Pancreas (tissue), 10 donors: Measurements from ENCODE around the gene ZNF423. TPM values are rescaled to one million over a fixed set of nuclear protein-coding genes. Genes with fewer than 3 reads are reported as not detected.

Experiments used
- ATAC-seq, 4 donors: fragments of 200-7000 bp; cut with Tn5 transposase; one replicate each; pipeline versions ENCODE4 v1.8.0 to v1.9.1; 2020; ENCODE audit warnings: mild to moderate bottlenecking in 4 of 4, moderate library complexity in 4 of 4
- DNase-seq, 6 donors: peaks; one replicate each; pipeline ENCODE4 v3.0.0-alpha.2; 2020
- FAIRE-seq: peaks from 2 replicates; lab custom pipeline; 2012; peaks lifted over from hg19 to GRCh38; lab: Jason Lieb, UNC
- H3K27ac ChIP-seq, 4 donors: fragments of 200-600 bp; sonication (generic); 1 replicate in 3 of 4; 2 replicates in 1 of 4; pipeline versions ENCODE4 v1.5.0 to v1.8.0; 2020
- H3K27me3 ChIP-seq, 4 donors: fragments of 200-600 bp; one replicate each; pipeline ENCODE4 v1.8.0; 2021
- H3K36me3 ChIP-seq, 3 donors: fragments of 200-600 bp; sonication (generic) in 1 of 3; one replicate each; pipeline versions ENCODE4 v1.5.0 to v1.8.0; 2020 to 2021
- H3K4me1 ChIP-seq, 3 donors: fragments of 200-600 bp; one replicate each; pipeline ENCODE4 v1.8.0; 2021
- H3K4me3 ChIP-seq, 4 donors: fragments of 200-600 bp; sonication (generic) in 2 of 4; one replicate each; pipeline versions ENCODE4 v1.5.0 to v1.8.0; 2020 to 2021
- H3K9me3 ChIP-seq, 4 donors: fragments of 200-600 bp; one replicate each; pipeline ENCODE4 v1.8.0; 2021
- CTCF ChIP-seq, 4 donors: fragments of 200-600 bp; sonication (generic) in 3 of 4; IDR thresholded peaks; one replicate each; pipeline versions ENCODE4 v1.5.0 to v1.8.0; 2021; ENCODE audit warnings: antibody characterized with exemption in 4 of 4
- WGBS, 2 donors: extraction: QIAGEN DNeasy Blood & Tissue Kit; methylation state at CpG; one replicate each; pipeline ENCODE4 v1.1.7; 2013; 5-methylcytosine and 5-hydroxymethylcytosine counted together
- intact Hi-C, 3 donors: fragments of 100-400 bp; cut with DNase I; formaldehyde crosslinking; loops; one replicate each; pipeline versions ENCODE4 v1.11.1 to v1.14.2; 2022
- polyA plus RNA-seq, 2 donors: library from polyadenylated mRNA; stranded (reverse); fragments of 200-250 nt; gene quantifications; one replicate each; pipeline ENCODE4 v1.2.3, GENCODE V29; 2013
- total RNA-seq, 6 donors: library from RNA; stranded (reverse); fragmentation: NEBNext Ultra II Directional in 4 of 6; extraction: Animal tissue kit (Norgen Biotek cat#: 25700) in 4 of 6; gene quantifications; one replicate each; pipeline versions ENCODE4 v1.2.1 to v1.2.4, GENCODE V29; 2021 to 2023
- donor health status: healthy with polysubstance abuse.
- donor health status: DM: no; HTN: no; CAD: no; lungs with moderate emphysema.
- donor health status: DM: no; HTN: no; CAD: no.
- donor health status: control.
- donor health status: control.
- donor health status: Bipolar disorder and iron deficiency.
- donor health status: DM: yes; HTN: yes; CAD: no.
- donor health status: DM: no; HTN: no; CAD: no.
- donor health status: DM: no; HTN: no; CAD: no.
- donor health status: DM: yes; HTN: yes; CAD: no.

Gene ZNF423
- total and polyA plus RNA-seq, 8 donors: 0.61 to 5.1 (median 3.0) TPM

GRCh38 chr16:49550140-49550539 lies 305.8 kb downstream of the ZNF423 start:
- Histone ChIP-seq H3K27ac (no peak overlapping the region), H3K4me1 (no peaks in the 10 kb centered on the region), H3K4me3 (no peak overlapping the region), H3K27me3 (no peaks in the 10 kb centered on the region), H3K9me3 (no peaks in the 10 kb centered on the region), H3K36me3 (no peaks in the 10 kb centered on the region)
- TF ChIP-seq CTCF (IDR thresholded peaks at IDR 0.05): no peak
- 87% methylated on average over 5 of the region's 5 CpGs for WGBS, 2 donors
- FAIRE-seq (no peak), DNase-seq (no peak), ATAC-seq (no peak)
- intact Hi-C loops: no loop called here

GRCh38 chr16:49548325-49548970 lies 307.5 kb downstream of the ZNF423 start:
- Histone ChIP-seq H3K9me3 (no peaks in the 10 kb centered on the region), H3K36me3 (no peaks in the 10 kb centered on the region), H3K27ac (no peak overlapping the region), H3K4me3 (no peak overlapping the region), H3K4me1 (no peaks in the 10 kb centered on the region), H3K27me3 (no peaks in the 10 kb centered on the region)
- WGBS, 2 donors: 68 to 71% methylated on average over 14 of the region's 14 CpGs
- DNase-seq (no peak), FAIRE-seq (no peak), ATAC-seq (no peak)
- intact Hi-C loops: no loop called here
- no peak for TF ChIP-seq CTCF (IDR thresholded peaks at IDR 0.05)

- H3K4me1 ChIP-seq: no peaks in the 10 kb centered on the region
- H3K27me3 ChIP-seq: no peaks in the 10 kb centered on the region
- 92 to 98% methylated on average over 9 of the region's 9 CpGs for WGBS, 2 donors
- H3K4me3 ChIP-seq: no peak overlapping the region
- ATAC-seq: no peak
- H3K9me3 ChIP-seq: no peaks in the 10 kb centered on the region
- intact Hi-C loops: no loop called here
- H3K27ac ChIP-seq: no peak overlapping the region
- no peaks in the 10 kb centered on the region for H3K36me3 ChIP-seq
- no peak for TF ChIP-seq CTCF (IDR thresholded peaks at IDR 0.05)
- no peak for FAIRE-seq
- DNase-seq: no peak
These were observed 308.5 kb downstream of the ZNF423 start for GRCh38 chr16:49547448-49547847.

GRCh38 chr16:49546735-49547134 lies 309.2 kb downstream of the ZNF423 start:
- FAIRE-seq (no peak), DNase-seq (no peak), ATAC-seq (no peak)
- 57 to 95% methylated on average over 1 of the region's 1 CpG for WGBS, 2 donors
- Histone ChIP-seq H3K4me3 (no peak overlapping the region), H3K9me3 (no peaks in the 10 kb centered on the region), H3K36me3 (no peaks in the 10 kb centered on the region), H3K4me1 (no peaks in the 10 kb centered on the region), H3K27ac (no peak overlapping the region), H3K27me3 (no peaks in the 10 kb centered on the region)
- intact Hi-C loops: no loop called here
- no peak for TF ChIP-seq CTCF (IDR thresholded peaks at IDR 0.05)

- Histone ChIP-seq H3K36me3 (no peaks in the 10 kb centered on the region), H3K27me3 (no peaks in the 10 kb centered on the region), H3K4me1 (no peaks in the 10 kb centered on the region), H3K4me3 (no peak overlapping the region), H3K9me3 (no peaks in the 10 kb centered on the region), H3K27ac (no peak overlapping the region)
- DNase-seq (no peak), FAIRE-seq (no peak), ATAC-seq (no peak)
- TF ChIP-seq CTCF (IDR thresholded peaks at IDR 0.05): no peak
- WGBS, 2 donors: 62 to 72% methylated on average over 6 of the region's 6 CpGs
- intact Hi-C loops: no loop called here
These were observed 310.0 kb downstream of the ZNF423 start for GRCh38 chr16:49545741-49546448.
